Measurements from ENCODE around the gene PRXL2C.

DNA sequence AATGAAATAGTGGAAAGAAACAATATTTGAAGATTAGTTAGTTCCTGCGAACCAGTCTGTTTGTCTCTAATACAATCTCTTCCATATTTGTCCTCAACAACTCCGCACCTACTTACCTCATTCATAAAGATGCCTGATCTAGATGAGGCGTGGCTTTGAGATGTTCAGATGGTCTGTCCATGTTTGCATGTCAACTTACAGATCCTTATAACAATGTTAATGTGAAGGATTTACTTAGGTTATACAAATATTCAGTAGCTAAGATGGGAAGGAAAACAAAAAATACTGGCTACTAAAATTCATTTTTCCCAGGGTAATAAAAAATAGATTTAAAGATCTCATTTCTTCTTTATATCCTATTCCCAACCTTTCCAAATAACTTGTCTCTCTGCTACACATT is 43.8 kb downstream of the PRXL2C start:
- TF ChIP-seq, protein P1, sequence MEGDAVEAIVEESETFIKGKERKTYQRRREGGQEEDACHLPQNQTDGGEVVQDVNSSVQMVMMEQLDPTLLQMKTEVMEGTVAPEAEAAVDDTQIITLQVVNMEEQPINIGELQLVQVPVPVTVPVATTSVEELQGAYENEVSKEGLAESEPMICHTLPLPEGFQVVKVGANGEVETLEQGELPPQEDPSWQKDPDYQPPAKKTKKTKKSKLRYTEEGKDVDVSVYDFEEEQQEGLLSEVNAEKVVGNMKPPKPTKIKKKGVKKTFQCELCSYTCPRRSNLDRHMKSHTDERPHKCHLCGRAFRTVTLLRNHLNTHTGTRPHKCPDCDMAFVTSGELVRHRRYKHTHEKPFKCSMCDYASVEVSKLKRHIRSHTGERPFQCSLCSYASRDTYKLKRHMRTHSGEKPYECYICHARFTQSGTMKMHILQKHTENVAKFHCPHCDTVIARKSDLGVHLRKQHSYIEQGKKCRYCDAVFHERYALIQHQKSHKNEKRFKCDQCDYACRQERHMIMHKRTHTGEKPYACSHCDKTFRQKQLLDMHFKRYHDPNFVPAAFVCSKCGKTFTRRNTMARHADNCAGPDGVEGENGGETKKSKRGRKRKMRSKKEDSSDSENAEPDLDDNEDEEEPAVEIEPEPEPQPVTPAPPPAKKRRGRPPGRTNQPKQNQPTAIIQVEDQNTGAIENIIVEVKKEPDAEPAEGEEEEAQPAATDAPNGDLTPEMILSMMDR (IDR thresholded peaks at IDR 0.05; ENCODE audit: insufficient read depth, low read length), result no peak
- TF ChIP-seq, protein P2, sequence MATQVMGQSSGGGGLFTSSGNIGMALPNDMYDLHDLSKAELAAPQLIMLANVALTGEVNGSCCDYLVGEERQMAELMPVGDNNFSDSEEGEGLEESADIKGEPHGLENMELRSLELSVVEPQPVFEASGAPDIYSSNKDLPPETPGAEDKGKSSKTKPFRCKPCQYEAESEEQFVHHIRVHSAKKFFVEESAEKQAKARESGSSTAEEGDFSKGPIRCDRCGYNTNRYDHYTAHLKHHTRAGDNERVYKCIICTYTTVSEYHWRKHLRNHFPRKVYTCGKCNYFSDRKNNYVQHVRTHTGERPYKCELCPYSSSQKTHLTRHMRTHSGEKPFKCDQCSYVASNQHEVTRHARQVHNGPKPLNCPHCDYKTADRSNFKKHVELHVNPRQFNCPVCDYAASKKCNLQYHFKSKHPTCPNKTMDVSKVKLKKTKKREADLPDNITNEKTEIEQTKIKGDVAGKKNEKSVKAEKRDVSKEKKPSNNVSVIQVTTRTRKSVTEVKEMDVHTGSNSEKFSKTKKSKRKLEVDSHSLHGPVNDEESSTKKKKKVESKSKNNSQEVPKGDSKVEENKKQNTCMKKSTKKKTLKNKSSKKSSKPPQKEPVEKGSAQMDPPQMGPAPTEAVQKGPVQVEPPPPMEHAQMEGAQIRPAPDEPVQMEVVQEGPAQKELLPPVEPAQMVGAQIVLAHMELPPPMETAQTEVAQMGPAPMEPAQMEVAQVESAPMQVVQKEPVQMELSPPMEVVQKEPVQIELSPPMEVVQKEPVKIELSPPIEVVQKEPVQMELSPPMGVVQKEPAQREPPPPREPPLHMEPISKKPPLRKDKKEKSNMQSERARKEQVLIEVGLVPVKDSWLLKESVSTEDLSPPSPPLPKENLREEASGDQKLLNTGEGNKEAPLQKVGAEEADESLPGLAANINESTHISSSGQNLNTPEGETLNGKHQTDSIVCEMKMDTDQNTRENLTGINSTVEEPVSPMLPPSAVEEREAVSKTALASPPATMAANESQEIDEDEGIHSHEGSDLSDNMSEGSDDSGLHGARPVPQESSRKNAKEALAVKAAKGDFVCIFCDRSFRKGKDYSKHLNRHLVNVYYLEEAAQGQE (IDR thresholded peaks at IDR 0.05; ENCODE audit: insufficient replicate concordance, low read depth), result no peak
- TF ChIP-seq GABPA (IDR thresholded peaks at IDR 0.05; ENCODE audit: low read depth) (no peak), POLR2AphosphoS5 (IDR thresholded peaks at IDR 0.05; ENCODE audit: low read depth) (no peak), SPI1 (IDR thresholded peaks at IDR 0.05; ENCODE audit: borderline replicate concordance, low read depth) (no peak)

Measured in HL-60 (cell line).